NCI-H2196 treated with DMSO at 0.1 percent for 48 hours (cell line): Measurements from ENCODE around the gene ZEB2.

Experiments used
- DNase-seq: peaks from one replicate; lab custom pipeline; 2025; ENCODE audit not compliant: unreplicated experiment; lab: John Stamatoyannopoulos, UW

The ZEB2 gene

GRCh38 chr2:144472046-144472412 is 47.9 kb downstream of the ZEB2 start:
- DNase-seq = no peak

GRCh38 chr2:144471305-144472045 is 48.4 kb downstream of the ZEB2 start:
- no peak for DNase-seq

GRCh38 chr2:144470816-144471215 is 49.1 kb downstream of the ZEB2 start:
- DNase-seq = no peak

- DNase-seq = no peak
Measured at GRCh38 chr2:144470334-144470733, 49.6 kb downstream of the ZEB2 start.

GRCh38 chr2:144469798-144470197 is 50.1 kb downstream of the ZEB2 start:
- DNase-seq = no peak

GRCh38 chr2:144468823-144469595 is 50.9 kb downstream of the ZEB2 start:
- no peak for DNase-seq

GRCh38 chr2:144467502-144468137 is 52.3 kb downstream of the ZEB2 start:
- no peak for DNase-seq

- DNase-seq = no peak
Measured at GRCh38 chr2:144466637-144467036, 53.3 kb downstream of the ZEB2 start.

GRCh38 chr2:144465749-144466148 is 54.2 kb downstream of the ZEB2 start:
- DNase-seq = no peak

GRCh38 chr2:144464730-144465129 is 55.2 kb downstream of the ZEB2 start:
- no peak for DNase-seq

- no peak for DNase-seq
Measured at GRCh38 chr2:144463266-144463665, 56.7 kb downstream of the ZEB2 start.

GRCh38 chr2:144462266-144462665 is 57.7 kb downstream of the ZEB2 start:
- DNase-seq = no peak

GRCh38 chr2:144461308-144461766 is 58.6 kb downstream of the ZEB2 start:
- DNase-seq = no peak

- no peak for DNase-seq
Measured at GRCh38 chr2:144460727-144461307, 59.1 kb downstream of the ZEB2 start.

GRCh38 chr2:144459937-144460336 is 60.0 kb downstream of the ZEB2 start:
- DNase-seq = no peak

- no peak for DNase-seq
Measured at GRCh38 chr2:144459286-144459685, 60.6 kb downstream of the ZEB2 start.

GRCh38 chr2:144458541-144458940 is 61.4 kb downstream of the ZEB2 start:
- DNase-seq = no peak

GRCh38 chr2:144456680-144457079 is 63.2 kb downstream of the ZEB2 start:
- no peak for DNase-seq

- no peak for DNase-seq
Measured at GRCh38 chr2:144455987-144456386, 63.9 kb downstream of the ZEB2 start.

GRCh38 chr2:144454466-144455287 is 65.2 kb downstream of the ZEB2 start:
- DNase-seq = no peak
